ENCODE results near the gene MYBPC1. TPM values are rescaled to one million over a fixed set of nuclear protein-coding genes. Genes with fewer than 3 reads are reported as not detected.
"Not testable (repeated sequence)": the region's sequence is repeated elsewhere in the genome, so short reads cannot be mapped to it uniquely, and the experiment has no call there.

The MYBPC1 gene
- total RNA-seq, 1 donor from 2014 or later: not detected

GRCh38 chr12:101655393-101655792, 60.6 kb downstream of the MYBPC1 start:
- Mint-ChIP-seq H3K27me3 (ENCODE audit: unreplicated experiment) (no peaks in the 10 kb centered on the region), H3K9me3 (ENCODE audit: unreplicated experiment) (no peaks in the 10 kb centered on the region), H3K4me3 (ENCODE audit: unreplicated experiment) (no peak overlapping the region), H3K4me1 (ENCODE audit: low read depth, unreplicated experiment) (no peaks in the 10 kb centered on the region), H3K27ac (ENCODE audit: unreplicated experiment) (no peak overlapping the region), H3K36me3 (ENCODE audit: unreplicated experiment) (no peaks in the 10 kb centered on the region)
- no peak for TF ChIP-seq CTCF (IDR thresholded peaks at IDR 0.05; ENCODE audit: partially characterized antibody, unreplicated experiment)
- DNase-seq: no peak

GRCh38 chr12:101660662-101661061, 65.9 kb downstream of the MYBPC1 start:
- H3K36me3 Mint-ChIP-seq (ENCODE audit: unreplicated experiment); H3K4me1 Mint-ChIP-seq (ENCODE audit: low read depth, unreplicated experiment); DNase-seq; H3K27ac Mint-ChIP-seq (ENCODE audit: unreplicated experiment); H3K27me3 Mint-ChIP-seq (ENCODE audit: unreplicated experiment); H3K9me3 Mint-ChIP-seq (ENCODE audit: unreplicated experiment); H3K4me3 Mint-ChIP-seq (ENCODE audit: unreplicated experiment): not testable (repeated sequence)

- no peaks in the 10 kb centered on the region for H3K9me3 Mint-ChIP-seq (ENCODE audit: unreplicated experiment)
- H3K4me1 Mint-ChIP-seq (ENCODE audit: low read depth, unreplicated experiment): no peaks in the 10 kb centered on the region
- H3K4me3 Mint-ChIP-seq (ENCODE audit: unreplicated experiment): no peak overlapping the region
- H3K27ac Mint-ChIP-seq (ENCODE audit: unreplicated experiment): no peak overlapping the region
- no peaks in the 10 kb centered on the region for H3K36me3 Mint-ChIP-seq (ENCODE audit: unreplicated experiment)
- no peaks in the 10 kb centered on the region for H3K27me3 Mint-ChIP-seq (ENCODE audit: unreplicated experiment)
- TF ChIP-seq CTCF (IDR thresholded peaks at IDR 0.05; ENCODE audit: partially characterized antibody, unreplicated experiment): no peak
- no peak for DNase-seq
These were observed 68.5 kb downstream of the MYBPC1 start for GRCh38 chr12:101663298-101663697.

GRCh38 chr12:101664992-101665391, 70.2 kb downstream of the MYBPC1 start:
- no peaks in the 10 kb centered on the region for H3K4me1 Mint-ChIP-seq (ENCODE audit: low read depth, unreplicated experiment)
- DNase-seq: no peak
- H3K36me3 Mint-ChIP-seq (ENCODE audit: unreplicated experiment): no peaks in the 10 kb centered on the region
- no peaks in the 10 kb centered on the region for H3K27me3 Mint-ChIP-seq (ENCODE audit: unreplicated experiment)
- H3K27ac Mint-ChIP-seq (ENCODE audit: unreplicated experiment): no peak overlapping the region
- no peak for TF ChIP-seq CTCF (IDR thresholded peaks at IDR 0.05; ENCODE audit: partially characterized antibody, unreplicated experiment)
- H3K4me3 Mint-ChIP-seq (ENCODE audit: unreplicated experiment): no peak overlapping the region
- H3K9me3 Mint-ChIP-seq (ENCODE audit: unreplicated experiment): no peaks in the 10 kb centered on the region

- H3K36me3 Mint-ChIP-seq (ENCODE audit: unreplicated experiment): no peaks in the 10 kb centered on the region
- no peak overlapping the region for H3K27ac Mint-ChIP-seq (ENCODE audit: unreplicated experiment)
- H3K4me3 Mint-ChIP-seq (ENCODE audit: unreplicated experiment): no peak overlapping the region
- H3K27me3 Mint-ChIP-seq (ENCODE audit: unreplicated experiment): no peaks in the 10 kb centered on the region
- TF ChIP-seq CTCF (IDR thresholded peaks at IDR 0.05; ENCODE audit: partially characterized antibody, unreplicated experiment): no peak
- no peaks in the 10 kb centered on the region for H3K9me3 Mint-ChIP-seq (ENCODE audit: unreplicated experiment)
- no peaks in the 10 kb centered on the region for H3K4me1 Mint-ChIP-seq (ENCODE audit: low read depth, unreplicated experiment)
- no peak for DNase-seq
These were observed 71.4 kb downstream of the MYBPC1 start for GRCh38 chr12:101666052-101666728.

All from glutamatergic neuron (in vitro differentiated cells).